ENCODE results near the gene PARK7. TPM values are rescaled to one million over a fixed set of nuclear protein-coding genes. Genes with fewer than 3 reads are reported as not detected.

PARK7 gene
- polyA plus RNA-seq, 2 of the 4 experiments (the other 2 are of a cell fraction), result 372 to 446 TPM

DNA sequence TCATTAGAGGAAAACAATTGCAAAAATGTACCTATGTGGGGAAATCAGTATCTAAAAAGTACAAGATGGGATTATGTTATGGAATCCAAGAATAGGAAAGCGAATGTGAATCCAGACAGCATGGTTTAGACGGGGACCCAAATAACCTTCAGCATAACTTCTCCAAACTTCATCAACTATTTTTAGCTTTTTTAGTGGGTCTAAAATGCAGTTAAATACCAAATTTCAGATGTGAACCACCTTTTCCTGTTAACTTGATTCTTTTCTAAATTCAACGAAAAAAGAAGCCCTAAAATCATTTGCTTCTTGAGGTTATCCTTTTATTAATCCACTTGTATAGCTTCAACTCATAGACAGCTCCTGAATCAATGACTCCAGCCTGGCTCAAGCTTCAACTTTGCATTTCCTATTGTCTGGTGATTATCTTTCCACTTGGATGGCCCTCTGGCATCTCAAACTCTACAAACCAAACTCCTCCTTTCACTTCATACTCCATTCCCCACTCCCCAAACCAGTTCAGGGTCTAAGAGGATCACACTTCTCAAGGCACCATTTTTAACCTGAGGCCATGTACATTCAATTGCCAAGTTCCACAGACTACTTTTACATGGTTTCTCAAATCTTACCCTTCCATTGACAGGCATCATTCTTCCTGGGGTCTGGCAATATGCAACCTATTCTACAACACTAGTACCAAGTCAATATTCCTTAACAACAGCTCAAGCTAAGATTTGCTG lies 57.1 kb downstream of the PARK7 start:
- 38% methylated on average over 3 of the region's 3 CpGs for WGBS (ENCODE audit: missing lambda C conversion rate)
- H3K4me2 ChIP-seq, result peak overlapping the region; percentile 86
- peak overlapping the region; percentile 91; the same call in 2 of the 3 replicates for H3K4me3 ChIP-seq
- TF ChIP-seq HOXA7 (CRISPR knock-in tag; IDR thresholded peaks at IDR 0.05) (peak; percentile 56), USF2 (IDR thresholded peaks at IDR 0.05) (no peak), FOSB (CRISPR knock-in tag; IDR thresholded peaks at IDR 0.05) (peak; percentile 61; the same call in 1 of the 2 replicates), KDM5A (IDR thresholded peaks at IDR 0.05) (no peak)
- H3K9me3 ChIP-seq, result no peaks in the 10 kb centered on the region
- FAIRE-seq, result no peak
- peak in 1 of 2 experiments; percentile 1; a peak in 1 of 6 replicates for ATAC-seq
- ChIA-PET POLR2A (interaction anchor here (0.6 to 2.6 kb wide), 3 partner anchors 8 to 296 kb away, joined by 3 to 13 read pairs (median 4); no protein-coding TSS in a partner anchor), CTCF (interaction anchor here (0.6 to 13.0 kb wide), 7 partner anchors 14 to 330 kb away, joined by 3 to 172 read pairs (median 26); no protein-coding TSS in a partner anchor)
- peak overlapping the region; percentile 82 to 100 for H3K27ac ChIP-seq
- H3K4me1 ChIP-seq, result peaks cover 83% of the 10 kb centered on the region
- no peak for DNase-seq (ENCODE audit: low read depth in 1 of 2, low spot score in 1 of 2)

DNA sequence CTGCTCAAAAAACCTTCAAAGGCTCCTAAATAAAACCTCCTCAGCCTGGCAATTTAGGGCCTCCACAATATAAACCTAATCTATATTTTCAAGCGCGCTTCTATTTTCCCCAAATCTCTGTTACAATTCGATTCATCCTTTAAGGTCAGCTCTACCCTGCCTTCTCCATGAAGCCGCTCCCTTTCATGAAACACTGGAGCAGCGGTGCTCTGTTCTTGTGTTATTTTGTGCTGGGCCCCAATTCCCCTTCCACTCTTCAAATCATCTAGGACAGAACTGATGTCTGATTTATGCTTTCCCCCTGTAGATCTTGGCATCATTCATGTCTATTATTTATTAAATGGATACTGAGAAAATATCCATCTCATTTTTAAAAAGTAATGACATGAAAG lies 57.7 kb downstream of the PARK7 start:
- DNase-seq (ENCODE audit: low read depth in 1 of 2, low spot score in 1 of 2) (no peak), FAIRE-seq (no peak), ATAC-seq (no peak)
- WGBS (ENCODE audit: missing lambda C conversion rate), result 78% methylated on average over 5 of the region's 5 CpGs
- POLR2A ChIA-PET, result interaction anchor here (0.6 to 2.6 kb wide), 3 partner anchors 21 to 295 kb away, joined by 3 to 13 read pairs (median 5); no protein-coding TSS in a partner anchor
- peak overlapping the region; percentile 91; the same call in 2 of the 3 replicates for H3K4me3 ChIP-seq
- H3K9me3 ChIP-seq, result no peaks in the 10 kb centered on the region
- TF ChIP-seq POLR2AphosphoS2 (conservative IDR thresholded peaks at IDR 0.05; ENCODE audit: low read length) (no peak; the same call in 1 of the 2 replicates), ESRRA (IDR thresholded peaks at IDR 0.05; ENCODE audit: borderline replicate concordance, low read length) (no peak), CHD4 (IDR thresholded peaks at IDR 0.05; ENCODE audit: borderline replicate concordance) (no peak), MAX (IDR thresholded peaks at IDR 0.05) (no peak)
- peaks cover 78% of the 10 kb centered on the region for H3K4me1 ChIP-seq
- peak overlapping the region; percentile 82 to 100 for H3K27ac ChIP-seq
- peak overlapping the region; percentile 86 for H3K4me2 ChIP-seq
- CTCF ChIA-PET, result interaction anchor here (0.5 to 13.0 kb wide), 7 partner anchors 14 to 294 kb away, joined by 3 to 172 read pairs (median 5); no protein-coding TSS in a partner anchor

DNA sequence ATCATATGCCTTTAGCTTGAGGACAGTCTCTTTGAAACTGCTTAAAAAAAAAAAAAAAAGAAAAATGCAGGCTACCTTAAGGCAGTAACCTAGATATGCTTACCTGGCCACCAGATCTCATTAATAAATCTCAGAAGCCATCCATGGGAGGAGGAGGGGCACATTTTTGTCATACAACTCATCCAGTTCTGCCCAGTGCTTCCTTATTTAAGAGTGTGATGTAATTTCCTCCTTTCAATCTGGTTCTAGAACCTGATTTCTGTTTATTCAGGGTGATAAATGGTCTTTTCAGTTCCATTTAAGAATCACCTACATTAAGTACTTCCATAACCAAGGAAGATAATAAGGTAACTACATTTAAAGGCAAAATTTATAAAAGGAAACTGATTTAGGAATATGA lies 58.5 kb downstream of the PARK7 start:
- Histone ChIP-seq H3K27ac (peak overlapping the region; percentile 82 to 100), H3K4me1 (peaks cover 70% of the 10 kb centered on the region), H3K4me2 (peak overlapping the region; percentile 86), H3K4me3 (peak overlapping the region; percentile 91; the same call in 2 of the 3 replicates), H3K9me3 (no peaks in the 10 kb centered on the region)
- ChIA-PET CTCF (interaction anchor here (0.6 to 13.0 kb wide), 6 partner anchors 15 to 1159 kb away, joined by 3 to 172 read pairs (median 17); no protein-coding TSS in a partner anchor), POLR2A (interaction anchor here (1.0 kb wide), 1 partner anchor 21 kb away, joined by 5 read pairs; no protein-coding TSS in a partner anchor)
- DNase-seq (ENCODE audit: low read depth in 1 of 2, low spot score in 1 of 2) (peak in 1 of 2 experiments; percentile 74), ATAC-seq (peak in 1 of 2 experiments; percentile 15; a peak in 3 of 6 replicates), FAIRE-seq (peak; percentile 36)
- TF ChIP-seq CTCF (IDR thresholded peaks at IDR 0.05) (no peak), CEBPB (IDR thresholded peaks at IDR 0.05) (peak in 1 of 2 experiments; percentile 51; a peak in 1 of 4 replicates), MAZ (IDR thresholded peaks at IDR 0.05; ENCODE audit: borderline replicate concordance, low read depth, low read length) (no peak), JUNB (IDR thresholded peaks at IDR 0.05) (peak; percentile 52), EP300 (IDR thresholded peaks at IDR 0.05) (no peak), SMC3 (IDR thresholded peaks at IDR 0.05) (no peak), ESRRA (IDR thresholded peaks at IDR 0.05; ENCODE audit: borderline replicate concordance, low read length) (no peak), FOSL2 (IDR thresholded peaks at IDR 0.05) (no peak), FOSL2 (CRISPR knock-in tag; IDR thresholded peaks at IDR 0.05) (peak; percentile 70), GATA3 (IDR thresholded peaks at IDR 0.05; ENCODE audit: borderline replicate concordance) (peak; percentile 39; the same call in 1 of the 2 replicates), NFE2L2 (conservative IDR thresholded peaks at IDR 0.05; ENCODE audit: low read length) (no peak), EHMT2 (IDR thresholded peaks at IDR 0.05; ENCODE audit: low read depth) (no peak), MAX (IDR thresholded peaks at IDR 0.05) (peak; percentile 22; the same call in 1 of the 2 replicates)
- TF ChIP-seq, protein P1, sequence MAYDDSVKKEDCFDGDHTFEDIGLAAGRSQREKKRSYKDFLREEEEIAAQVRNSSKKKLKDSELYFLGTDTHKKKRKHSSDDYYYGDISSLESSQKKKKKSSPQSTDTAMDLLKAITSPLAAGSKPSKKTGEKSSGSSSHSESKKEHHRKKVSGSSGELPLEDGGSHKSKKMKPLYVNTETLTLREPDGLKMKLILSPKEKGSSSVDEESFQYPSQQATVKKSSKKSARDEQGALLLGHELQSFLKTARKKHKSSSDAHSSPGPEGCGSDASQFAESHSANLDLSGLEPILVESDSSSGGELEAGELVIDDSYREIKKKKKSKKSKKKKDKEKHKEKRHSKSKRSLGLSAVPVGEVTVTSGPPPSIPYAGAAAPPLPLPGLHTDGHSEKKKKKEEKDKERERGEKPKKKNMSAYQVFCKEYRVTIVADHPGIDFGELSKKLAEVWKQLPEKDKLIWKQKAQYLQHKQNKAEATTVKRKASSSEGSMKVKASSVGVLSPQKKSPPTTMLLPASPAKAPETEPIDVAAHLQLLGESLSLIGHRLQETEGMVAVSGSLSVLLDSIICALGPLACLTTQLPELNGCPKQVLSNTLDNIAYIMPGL (CRISPR knock-in tag; IDR thresholded peaks at IDR 0.05; ENCODE audit: borderline replicate concordance), result no peak

Measured in A549 (cell line).